ENCODE results near the gene OXLD1.

Gene OXLD1

GRCh38 chr17:81662002-81662401 lies 4.4 kb downstream of the OXLD1 start:
- H2BK5ac ChIP-seq (ENCODE audit: low read depth, low read length, poor library complexity) = no peak overlapping the region

DNA sequence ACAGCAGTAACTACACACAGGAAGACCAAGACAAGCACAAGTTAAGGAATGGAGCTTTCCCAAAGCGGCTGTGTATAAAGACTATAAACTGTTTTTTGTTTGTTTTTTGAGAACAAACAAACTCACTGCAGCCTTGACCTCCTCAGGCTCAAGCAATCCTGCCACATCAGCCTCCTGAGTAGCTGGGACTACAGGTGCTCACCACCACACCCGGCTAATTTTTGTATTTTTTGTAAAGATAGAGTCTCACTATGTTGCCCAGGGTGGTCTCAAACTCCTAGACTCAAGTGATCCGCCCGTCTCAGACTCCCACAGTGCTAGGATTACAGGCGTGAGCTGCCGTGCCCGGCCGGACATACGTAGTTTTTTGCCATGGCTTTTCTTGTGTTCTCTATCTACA lies 6.0 kb downstream of the OXLD1 start:
- DNase-seq = peak in 1 of 2 donors; percentile 2
- Histone ChIP-seq H2BK5ac (ENCODE audit: low read depth, low read length, poor library complexity) (no peak overlapping the region), H3K79me1 (ENCODE audit: low read length) (no peaks in the 10 kb centered on the region), H4K12ac (ENCODE audit: low read depth, low read length) (no peak overlapping the region), H3K36me3 (ENCODE audit: control insufficient read depth in 1 of 2, insufficient read depth in 2 of 2, low read length in 2 of 2) (peaks cover 0 to 5% of the 10 kb centered on the region in 2 experiments), H3K27me3 (ENCODE audit: insufficient read depth, low read length) (no peaks in the 10 kb centered on the region), H3K4ac (ENCODE audit: low read depth, low read length) (no peak overlapping the region), H2AK5ac (ENCODE audit: low read length) (no peak overlapping the region), H2BK12ac (ENCODE audit: low read length) (no peak overlapping the region), H3K4me3 (ENCODE audit: low read depth, low read length) (no peak overlapping the region), H3K14ac (ENCODE audit: low read length) (no peak overlapping the region), H2AFZ (ENCODE audit: insufficient read depth, low read length, poor library complexity) (no peak overlapping the region), H3K27ac (ENCODE audit: low read depth, low read length) (no peak overlapping the region), H3K9me3 (ENCODE audit: insufficient read depth, low read depth, low read length) (no peaks in the 10 kb centered on the region), H4K91ac (ENCODE audit: low read depth, low read length) (no peak overlapping the region), H3K4me1 (ENCODE audit: control insufficient read depth in 1 of 2, insufficient read depth in 2 of 2, low read length in 2 of 2) (peaks cover 6 to 8% of the 10 kb centered on the region in 2 experiments), H3K23ac (ENCODE audit: low read length) (no peak overlapping the region), H4K8ac (ENCODE audit: low read depth, low read length) (no peak overlapping the region), H3K79me2 (ENCODE audit: control insufficient read depth, insufficient read depth, low read length, poor library complexity) (no peaks in the 10 kb centered on the region), H3K18ac (ENCODE audit: low read length) (no peak overlapping the region), H3K9ac (ENCODE audit: low read length) (no peak overlapping the region), H2BK120ac (ENCODE audit: insufficient read depth, low read length, poor library complexity) (no peak overlapping the region), H3K4me2 (ENCODE audit: low read length) (no peak overlapping the region)
- no CpG with 5 or more reads among the region's 9 CpGs for WGBS (ENCODE audit: extremely low coverage, insufficient coverage, insufficient read length)

More at GRCh38 chr17:81662002-81662401, 4.4 kb downstream of the OXLD1 start:
- no peak overlapping the region for H2BK12ac ChIP-seq (ENCODE audit: low read length)
- DNase-seq = no peak
- peaks cover 12% of the 10 kb centered on the region for H3K79me2 ChIP-seq (ENCODE audit: control insufficient read depth, insufficient read depth, low read length, poor library complexity)
- H3K27ac ChIP-seq (ENCODE audit: low read depth, low read length) = no peak overlapping the region
- no peak overlapping the region for H2AFZ ChIP-seq (ENCODE audit: insufficient read depth, low read length, poor library complexity)
- H3K36me3 ChIP-seq (ENCODE audit: control insufficient read depth in 1 of 2, insufficient read depth in 2 of 2, low read length in 2 of 2) = peaks cover 0 to 5% of the 10 kb centered on the region in 2 experiments
- H3K79me1 ChIP-seq (ENCODE audit: low read length) = peaks cover 10% of the 10 kb centered on the region
- H3K4me1 ChIP-seq (ENCODE audit: control insufficient read depth in 1 of 2, insufficient read depth in 2 of 2, low read length in 2 of 2) = peaks cover 12 to 13% of the 10 kb centered on the region in 2 experiments
- H4K8ac ChIP-seq (ENCODE audit: low read depth, low read length) = no peak overlapping the region
- no peaks in the 10 kb centered on the region for H3K27me3 ChIP-seq (ENCODE audit: insufficient read depth, low read length)
- H3K9me3 ChIP-seq (ENCODE audit: insufficient read depth, low read depth, low read length) = no peaks in the 10 kb centered on the region
- no peak overlapping the region for H2BK120ac ChIP-seq (ENCODE audit: insufficient read depth, low read length, poor library complexity)
- no peak overlapping the region for H4K12ac ChIP-seq (ENCODE audit: low read depth, low read length)
- no CpG with 5 or more reads among the region's 4 CpGs for WGBS (ENCODE audit: extremely low coverage, insufficient coverage, insufficient read length)
- no peak overlapping the region for H3K18ac ChIP-seq (ENCODE audit: low read length)
- no peak overlapping the region for H3K23ac ChIP-seq (ENCODE audit: low read length)
- no peak overlapping the region for H3K9ac ChIP-seq (ENCODE audit: low read length)
- H3K14ac ChIP-seq (ENCODE audit: low read length) = no peak overlapping the region
- H3K4ac ChIP-seq (ENCODE audit: low read depth, low read length) = no peak overlapping the region
- no peak overlapping the region for H3K4me3 ChIP-seq (ENCODE audit: low read depth, low read length)
- no peak overlapping the region for H2AK5ac ChIP-seq (ENCODE audit: low read length)
- no peak overlapping the region for H4K91ac ChIP-seq (ENCODE audit: low read depth, low read length)
- no peak overlapping the region for H3K4me2 ChIP-seq (ENCODE audit: low read length)

DNA sequence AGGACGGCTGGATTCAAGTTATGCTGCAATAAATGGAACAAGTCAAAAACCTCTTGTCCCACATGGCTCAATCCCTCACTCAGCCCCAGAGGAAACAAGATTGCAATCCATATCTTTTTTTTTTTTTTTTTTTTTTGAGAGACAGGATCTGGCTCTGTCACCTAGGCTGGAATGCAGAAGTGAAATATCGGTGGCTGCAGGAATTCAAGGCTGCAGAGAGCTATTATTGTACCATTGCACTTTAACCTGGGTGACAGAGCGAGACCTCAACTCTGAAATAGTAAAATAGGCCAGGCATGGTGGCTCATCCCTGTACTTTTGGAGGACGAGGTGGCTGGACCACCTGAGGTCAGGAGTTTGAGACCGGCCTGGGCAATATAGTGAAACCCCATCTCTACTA lies 7.4 kb downstream of the OXLD1 start:
- DNase-seq = peak; percentile 57 to 87
- no peak overlapping the region for H3K9ac ChIP-seq (ENCODE audit: low read length)
- no peak overlapping the region for H3K27ac ChIP-seq (ENCODE audit: low read depth, low read length)
- no peak overlapping the region for H4K12ac ChIP-seq (ENCODE audit: low read depth, low read length)
- no peak overlapping the region for H3K14ac ChIP-seq (ENCODE audit: low read length)
- no peaks in the 10 kb centered on the region for H3K79me1 ChIP-seq (ENCODE audit: low read length)
- H3K18ac ChIP-seq (ENCODE audit: low read length) = no peak overlapping the region
- H3K4ac ChIP-seq (ENCODE audit: low read depth, low read length) = no peak overlapping the region
- no peak overlapping the region for H2AK5ac ChIP-seq (ENCODE audit: low read length)
- H2AFZ ChIP-seq (ENCODE audit: insufficient read depth, low read length, poor library complexity) = no peak overlapping the region
- H3K4me1 ChIP-seq (ENCODE audit: control insufficient read depth in 1 of 2, insufficient read depth in 2 of 2, low read length in 2 of 2) = peaks cover 1 to 2% of the 10 kb centered on the region in 2 experiments
- no peak overlapping the region for H3K4me2 ChIP-seq (ENCODE audit: low read length)
- no peaks in the 10 kb centered on the region for H3K79me2 ChIP-seq (ENCODE audit: control insufficient read depth, insufficient read depth, low read length, poor library complexity)
- no peak overlapping the region for H3K4me3 ChIP-seq (ENCODE audit: low read depth, low read length)
- no peak overlapping the region for H4K91ac ChIP-seq (ENCODE audit: low read depth, low read length)
- no peak overlapping the region for H2BK120ac ChIP-seq (ENCODE audit: insufficient read depth, low read length, poor library complexity)
- no peak overlapping the region for H2BK12ac ChIP-seq (ENCODE audit: low read length)
- H3K36me3 ChIP-seq (ENCODE audit: control insufficient read depth in 1 of 2, insufficient read depth in 2 of 2, low read length in 2 of 2) = no peaks in the 10 kb centered on the region
- H3K9me3 ChIP-seq (ENCODE audit: insufficient read depth, low read depth, low read length) = no peaks in the 10 kb centered on the region
- no peak overlapping the region for H3K23ac ChIP-seq (ENCODE audit: low read length)
- H2BK5ac ChIP-seq (ENCODE audit: low read depth, low read length, poor library complexity) = no peak overlapping the region
- no peaks in the 10 kb centered on the region for H3K27me3 ChIP-seq (ENCODE audit: insufficient read depth, low read length)
- no peak overlapping the region for H4K8ac ChIP-seq (ENCODE audit: low read depth, low read length)
- WGBS (ENCODE audit: extremely low coverage, insufficient coverage, insufficient read length) = no CpG with 5 or more reads among the region's 5 CpGs

DNA sequence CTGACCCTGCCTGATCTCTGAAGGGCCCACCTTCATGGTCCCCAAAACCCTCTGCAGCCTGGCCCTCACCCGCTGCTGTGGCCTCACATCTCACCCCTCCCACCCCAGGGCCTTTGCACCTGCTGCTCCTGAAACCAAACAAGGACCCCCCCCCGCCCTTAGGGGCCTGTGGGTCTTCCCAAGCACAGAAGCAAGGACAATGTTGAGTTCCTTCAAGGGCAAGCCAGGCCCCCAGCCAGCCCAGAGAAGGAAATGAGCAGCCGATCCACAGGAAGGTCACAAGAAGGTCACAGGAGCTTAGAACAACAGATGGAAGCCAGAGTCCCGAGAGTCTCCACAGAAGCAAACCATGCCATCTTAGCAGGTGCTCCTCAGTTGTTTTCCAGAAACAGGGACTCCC lies 9.6 kb downstream of the OXLD1 start:
- H3K4me3 ChIP-seq (ENCODE audit: low read depth, low read length) = no peak overlapping the region
- H3K4me1 ChIP-seq (ENCODE audit: control insufficient read depth in 1 of 2, insufficient read depth in 2 of 2, low read length in 2 of 2) = peaks cover 0 to 2% of the 10 kb centered on the region in 2 experiments
- H2AK5ac ChIP-seq (ENCODE audit: low read length) = no peak overlapping the region
- H3K4me2 ChIP-seq (ENCODE audit: low read length) = no peak overlapping the region
- no peaks in the 10 kb centered on the region for H3K27me3 ChIP-seq (ENCODE audit: insufficient read depth, low read length)
- no peak overlapping the region for H3K14ac ChIP-seq (ENCODE audit: low read length)
- no CpG with 5 or more reads among the region's 4 CpGs for WGBS (ENCODE audit: extremely low coverage, insufficient coverage, insufficient read length)
- H3K79me2 ChIP-seq (ENCODE audit: control insufficient read depth, insufficient read depth, low read length, poor library complexity) = no peaks in the 10 kb centered on the region
- H3K23ac ChIP-seq (ENCODE audit: low read length) = no peak overlapping the region
- no peaks in the 10 kb centered on the region for H3K36me3 ChIP-seq (ENCODE audit: control insufficient read depth in 1 of 2, insufficient read depth in 2 of 2, low read length in 2 of 2)
- H2AFZ ChIP-seq (ENCODE audit: insufficient read depth, low read length, poor library complexity) = no peak overlapping the region
- H3K79me1 ChIP-seq (ENCODE audit: low read length) = no peaks in the 10 kb centered on the region
- DNase-seq = no peak
- H4K8ac ChIP-seq (ENCODE audit: low read depth, low read length) = no peak overlapping the region
- H3K9ac ChIP-seq (ENCODE audit: low read length) = no peak overlapping the region
- no peak overlapping the region for H2BK120ac ChIP-seq (ENCODE audit: insufficient read depth, low read length, poor library complexity)
- H2BK5ac ChIP-seq (ENCODE audit: low read depth, low read length, poor library complexity) = no peak overlapping the region
- H4K12ac ChIP-seq (ENCODE audit: low read depth, low read length) = no peak overlapping the region
- H2BK12ac ChIP-seq (ENCODE audit: low read length) = no peak overlapping the region
- peaks cover 2% of the 10 kb centered on the region for H3K9me3 ChIP-seq (ENCODE audit: insufficient read depth, low read depth, low read length)
- H4K91ac ChIP-seq (ENCODE audit: low read depth, low read length) = no peak overlapping the region
- no peak overlapping the region for H3K4ac ChIP-seq (ENCODE audit: low read depth, low read length)
- H3K27ac ChIP-seq (ENCODE audit: low read depth, low read length) = no peak overlapping the region
- no peak overlapping the region for H3K18ac ChIP-seq (ENCODE audit: low read length)
